ENCODE data around the gene PARD6A.

PARD6A gene

GRCh38 chr16:67654403-67654911 is 6.3 kb upstream of the PARD6A start:
- no peak for DNase-seq

GRCh38 chr16:67655363-67655762 is 5.4 kb upstream of the PARD6A start:
- no peak for DNase-seq

- DNase-seq = no peak
Measured at GRCh38 chr16:67656344-67657016, 4.3 kb upstream of the PARD6A start.

- DNase-seq = no peak
Measured at GRCh38 chr16:67657017-67657608, 3.6 kb upstream of the PARD6A start.

- no peak for DNase-seq
Measured at GRCh38 chr16:67657751-67658518, 2.8 kb upstream of the PARD6A start.

- no peak for DNase-seq
Measured at GRCh38 chr16:67658849-67659674, 1.7 kb upstream of the PARD6A start.

GRCh38 chr16:67659675-67660563 is 841 bp upstream of the PARD6A start, which contains the start of gene ACD:
Gene ACD, minus strand, starts transcription at chr16:67660260. Its CDS starts 40 bp downstream, at chr16:67660220.
- DNase-seq = peak; percentile 90

- peak; percentile 67 for DNase-seq
Measured at GRCh38 chr16:67661101-67661761, 471 bp downstream of the PARD6A start.

GRCh38 chr16:67661886-67662652 is 1.3 kb downstream of the PARD6A start:
- no peak for DNase-seq

- no peak for DNase-seq
Measured at GRCh38 chr16:67662653-67663010, 1.9 kb downstream of the PARD6A start.

- DNase-seq = peak; percentile 23
Measured at GRCh38 chr16:67663151-67663876, 2.6 kb downstream of the PARD6A start.

GRCh38 chr16:67663877-67664222 is 3.1 kb downstream of the PARD6A start:
- DNase-seq = no peak

GRCh38 chr16:67664258-67664657 is 3.5 kb downstream of the PARD6A start:
- DNase-seq = no peak

GRCh38 chr16:67664871-67665270 is 4.1 kb downstream of the PARD6A start:
- no peak for DNase-seq

- no peak for DNase-seq
Measured at GRCh38 chr16:67665598-67665997, 4.8 kb downstream of the PARD6A start.

GRCh38 chr16:67666032-67666551 is 5.3 kb downstream of the PARD6A start:
- peak; percentile 33 for DNase-seq

GRCh38 chr16:67666559-67667452 is 6.0 kb downstream of the PARD6A start, which contains the start of the genes C16orf86 and ENKD1:
Gene C16orf86, plus strand, starts transcription at chr16:67666814. Its CDS starts 157 bp downstream, at chr16:67666971.
Gene ENKD1, minus strand, starts transcription at chr16:67666750. Its CDS starts 308 bp downstream, at chr16:67666442.
- DNase-seq = peak; percentile 85

- DNase-seq = no peak
Measured at GRCh38 chr16:67667453-67667816, 6.7 kb downstream of the PARD6A start.
